HepG2 (cell line): ENCODE measurements around the gene JMJD6. TPM values are rescaled to one million over a fixed set of nuclear protein-coding genes. Genes with fewer than 3 reads are reported as not detected.

ENCODE experiments used
- DPF2 ChIP-seq: sonication (generic); formaldehyde crosslinking; IDR thresholded peaks from 2 replicates; pipeline ENCODE4 v1.4.0; 2020; ENCODE audit warnings: mild to moderate bottlenecking, low read depth, missing genetic modification reagents, borderline replicate concordance
- FIP1L1 ChIP-seq: fragments of 200-400 bp; formaldehyde crosslinking; IDR thresholded peaks from 2 replicates; pipeline ENCODE4 v1.6.1; 2018; ENCODE audit warnings: low read depth, mild to moderate bottlenecking, low read length, moderate library complexity, borderline replicate concordance; ENCODE audit not compliant: insufficient read depth
- FOSL2 ChIP-seq: sonication (generic); formaldehyde crosslinking; IDR thresholded peaks from 2 replicates; pipeline ENCODE4 v1.4.0; 2020; ENCODE audit warnings: missing genetic modification reagents
- GLI4 ChIP-seq: sonication (generic); formaldehyde crosslinking; IDR thresholded peaks from 2 replicates; pipeline ENCODE4 v1.5.1; 2020; ENCODE audit warnings: missing genetic modification reagents, mild to moderate bottlenecking, moderate library complexity, borderline replicate concordance
- SMAD3 ChIP-seq: sonication (generic); formaldehyde crosslinking; IDR thresholded peaks from 2 replicates; pipeline ENCODE4 v1.4.0; 2020; ENCODE audit warnings: missing genetic modification reagents
- SMARCE1 ChIP-seq: fragments of 450-650 bp; IDR thresholded peaks from 2 replicates; pipeline ENCODE4 v1.6.1; 2017; ENCODE audit warnings: borderline replicate concordance
- SRY ChIP-seq: sonication (generic); formaldehyde crosslinking; IDR thresholded peaks from 2 replicates; pipeline ENCODE4 v1.8.0; 2022; ENCODE audit warnings: mild to moderate bottlenecking, missing genetic modification reagents
- ZKSCAN8 ChIP-seq: IDR thresholded peaks from 2 replicates; pipeline ENCODE4 v1.6.1; 2016; ENCODE audit warnings: borderline replicate concordance, missing genetic modification reagents, missing compliant biosample characterization
- ZNF180 ChIP-seq: sonication (generic); formaldehyde crosslinking; IDR thresholded peaks from 2 replicates; pipeline ENCODE4 v1.4.0; 2020; ENCODE audit warnings: low read depth, missing genetic modification reagents, borderline replicate concordance
- ZNF292 ChIP-seq: sonication (generic); formaldehyde crosslinking; IDR thresholded peaks from 2 replicates; pipeline ENCODE4 v1.8.1; 2022; ENCODE audit warnings: mild to moderate bottlenecking, low read depth, missing genetic modification reagents, borderline replicate concordance
- ZNF317 ChIP-seq: sonication (generic); formaldehyde crosslinking; IDR thresholded peaks from 2 replicates; pipeline ENCODE4 v1.5.0; 2020; ENCODE audit warnings: mild to moderate bottlenecking, missing genetic modification reagents
- ZNF343 ChIP-seq: sonication (generic); formaldehyde crosslinking; IDR thresholded peaks from 2 replicates; pipeline ENCODE4 v1.4.0; 2020; ENCODE audit warnings: mild to moderate bottlenecking, missing genetic modification reagents
- ZSCAN25 ChIP-seq: sonication (generic); formaldehyde crosslinking; IDR thresholded peaks from 2 replicates; pipeline ENCODE4 v1.8.0; 2022; ENCODE audit warnings: mild to moderate bottlenecking, missing genetic modification reagents
- polyA plus RNA-seq, 8 experiments: library from polyadenylated mRNA; depleted of rRNA in 3 of 8; stranded (reverse) in 7 of 8; unstranded in 1 of 8; fragments of >200 nt; fragmentation: Illumina TruSeq in 4 of 8; extraction: Trizol in 4 of 8; gene quantifications; 2 replicates each; pipeline versions ENCODE4 v1.2.1 to v1.2.3, GENCODE V29; 2011 to 2016; ENCODE audit warnings: low read depth in 4 of 8, missing spikeins in 1 of 8, mixed read lengths in 1 of 8; ENCODE audit not compliant: insufficient read depth in 1 of 8
- total RNA-seq, 5 experiments: library from RNA; depleted of rRNA; stranded (reverse); fragments of >200 nt; fragmentation: Illumina TruSeq; extraction: Trizol; gene quantifications; 2 replicates each; pipeline ENCODE4 v1.2.3, GENCODE V29; 2016; ENCODE audit warnings: low read depth in 1 of 5
- TF ChIP-seq, protein P1 (sequence below): IDR thresholded peaks from 2 replicates; pipeline ENCODE4 v1.6.1; 2016; ENCODE audit warnings: missing compliant biosample characterization, missing genetic modification reagents, borderline replicate concordance
- TF ChIP-seq, protein P2 (sequence below): sonication (generic); formaldehyde crosslinking; IDR thresholded peaks from 2 replicates; pipeline ENCODE4 v1.4.0; 2020; ENCODE audit warnings: low read depth, missing genetic modification reagents
- TF ChIP-seq, protein P3 (sequence below): sonication (generic); formaldehyde crosslinking; IDR thresholded peaks from 2 replicates; pipeline ENCODE4 v1.4.0; 2020; ENCODE audit warnings: mild to moderate bottlenecking, missing genetic modification reagents
- TF ChIP-seq, protein P4 (sequence below): IDR thresholded peaks from 2 replicates; pipeline ENCODE4 v1.6.1; 2016
- TF ChIP-seq, protein P5 (sequence below): sonication (generic); IDR thresholded peaks from 2 replicates; pipeline ENCODE4 v1.6.1; 2016; ENCODE audit warnings: low read depth, borderline replicate concordance

The JMJD6 gene
- total and polyA plus RNA-seq, 2 of the 13 experiments (the other 11 are each of a cell fraction or from before 2014, with no cell fraction given): 33.6 to 41.0 TPM

DNA sequence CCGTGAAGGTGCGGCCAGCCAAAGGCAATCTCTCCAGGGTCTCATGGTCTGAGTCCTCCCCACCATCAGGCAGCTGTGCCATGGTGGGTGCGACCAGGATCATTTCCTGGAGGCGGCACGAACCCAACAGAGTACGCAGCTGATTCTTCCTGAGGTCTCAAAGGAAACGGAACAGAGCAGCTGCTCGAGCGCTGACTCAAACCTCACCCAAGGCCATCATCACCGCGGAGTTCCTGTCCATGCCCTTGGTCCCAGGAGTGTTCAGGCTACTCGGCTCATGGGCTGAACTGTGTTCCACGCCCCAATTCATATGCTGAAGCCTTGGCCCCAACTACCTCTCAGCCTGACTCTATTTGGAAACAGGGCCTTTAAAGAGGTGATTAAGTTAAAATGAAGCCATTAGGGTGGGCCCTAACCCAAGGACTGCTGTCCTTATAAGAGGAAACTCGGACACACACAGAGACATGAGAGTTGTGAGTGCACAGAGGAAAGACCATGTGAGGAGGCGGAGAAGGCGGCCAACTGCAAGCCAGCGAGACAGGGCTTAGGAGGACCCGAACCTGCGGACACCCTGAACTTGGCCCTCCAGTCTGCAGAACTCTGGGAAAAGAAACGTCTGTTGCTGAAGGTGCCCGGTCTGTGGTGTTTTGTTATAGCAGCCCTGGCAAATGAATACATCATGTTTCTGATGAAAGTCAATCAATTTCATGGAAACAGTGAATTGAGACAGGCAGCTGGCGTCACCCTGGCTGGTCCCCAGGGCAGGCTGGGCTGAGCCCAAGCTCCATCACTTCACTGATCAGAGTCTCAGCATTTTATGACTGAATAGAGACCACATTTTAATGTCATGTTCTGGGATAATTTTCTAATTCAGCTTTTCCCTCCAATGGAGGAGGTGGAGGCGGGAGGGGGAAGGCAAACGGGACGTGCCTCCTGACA lies 29.4 kb downstream of the JMJD6 start (continued):
- TF ChIP-seq FOSL2 (CRISPR knock-in tag) (peak; percentile 89), ZNF317 (CRISPR knock-in tag) (no peak), ZNF343 (CRISPR knock-in tag) (no peak), ZNF292 (peak; percentile 57; the same call in 1 of the 2 replicates), SRY (0 out of 2 replicates have a peak, but pooled peaks have one; percentile 31), GLI4 (no peak), FIP1L1 (no peak), ZNF180 (CRISPR knock-in tag) (no peak), SMAD3 (CRISPR knock-in tag) (no peak), ZSCAN25 (CRISPR knock-in tag) (peak; percentile 50; the same call in 1 of the 2 replicates), SMARCE1 (no peak), ZKSCAN8 (CRISPR knock-in tag) (peak; percentile 47; the same call in 1 of the 2 replicates), DPF2 (CRISPR knock-in tag) (peak; percentile 84)
- TF ChIP-seq, protein P1, sequence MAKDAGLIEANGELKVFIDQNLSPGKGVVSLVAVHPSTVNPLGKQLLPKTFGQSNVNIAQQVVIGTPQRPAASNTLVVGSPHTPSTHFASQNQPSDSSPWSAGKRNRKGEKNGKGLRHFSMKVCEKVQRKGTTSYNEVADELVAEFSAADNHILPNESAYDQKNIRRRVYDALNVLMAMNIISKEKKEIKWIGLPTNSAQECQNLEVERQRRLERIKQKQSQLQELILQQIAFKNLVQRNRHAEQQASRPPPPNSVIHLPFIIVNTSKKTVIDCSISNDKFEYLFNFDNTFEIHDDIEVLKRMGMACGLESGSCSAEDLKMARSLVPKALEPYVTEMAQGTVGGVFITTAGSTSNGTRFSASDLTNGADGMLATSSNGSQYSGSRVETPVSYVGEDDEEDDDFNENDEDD (CRISPR knock-in tag): no peak
- TF ChIP-seq, protein P2, sequence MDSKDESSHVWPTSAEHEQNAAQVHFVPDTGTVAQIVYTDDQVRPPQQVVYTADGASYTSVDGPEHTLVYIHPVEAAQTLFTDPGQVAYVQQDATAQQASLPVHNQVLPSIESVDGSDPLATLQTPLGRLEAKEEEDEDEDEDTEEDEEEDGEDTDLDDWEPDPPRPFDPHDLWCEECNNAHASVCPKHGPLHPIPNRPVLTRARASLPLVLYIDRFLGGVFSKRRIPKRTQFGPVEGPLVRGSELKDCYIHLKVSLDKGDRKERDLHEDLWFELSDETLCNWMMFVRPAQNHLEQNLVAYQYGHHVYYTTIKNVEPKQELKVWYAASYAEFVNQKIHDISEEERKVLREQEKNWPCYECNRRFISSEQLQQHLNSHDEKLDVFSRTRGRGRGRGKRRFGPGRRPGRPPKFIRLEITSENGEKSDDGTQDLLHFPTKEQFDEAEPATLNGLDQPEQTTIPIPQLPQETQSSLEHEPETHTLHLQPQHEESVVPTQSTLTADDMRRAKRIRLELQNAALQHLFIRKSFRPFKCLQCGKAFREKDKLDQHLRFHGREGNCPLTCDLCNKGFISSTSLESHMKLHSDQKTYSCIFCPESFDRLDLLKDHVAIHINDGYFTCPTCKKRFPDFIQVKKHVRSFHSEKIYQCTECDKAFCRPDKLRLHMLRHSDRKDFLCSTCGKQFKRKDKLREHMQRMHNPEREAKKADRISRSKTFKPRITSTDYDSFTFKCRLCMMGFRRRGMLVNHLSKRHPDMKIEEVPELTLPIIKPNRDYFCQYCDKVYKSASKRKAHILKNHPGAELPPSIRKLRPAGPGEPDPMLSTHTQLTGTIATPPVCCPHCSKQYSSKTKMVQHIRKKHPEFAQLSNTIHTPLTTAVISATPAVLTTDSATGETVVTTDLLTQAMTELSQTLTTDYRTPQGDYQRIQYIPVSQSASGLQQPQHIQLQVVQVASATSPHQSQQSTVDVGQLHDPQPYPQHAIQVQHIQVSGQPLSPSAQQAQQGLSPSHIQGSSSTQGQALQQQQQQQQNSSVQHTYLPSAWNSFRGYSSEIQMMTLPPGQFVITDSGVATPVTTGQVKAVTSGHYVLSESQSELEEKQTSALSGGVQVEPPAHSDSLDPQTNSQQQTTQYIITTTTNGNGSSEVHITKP (CRISPR knock-in tag): 0 out of 2 replicates have a peak, but pooled peaks have one; percentile 32
- TF ChIP-seq, protein P3, sequence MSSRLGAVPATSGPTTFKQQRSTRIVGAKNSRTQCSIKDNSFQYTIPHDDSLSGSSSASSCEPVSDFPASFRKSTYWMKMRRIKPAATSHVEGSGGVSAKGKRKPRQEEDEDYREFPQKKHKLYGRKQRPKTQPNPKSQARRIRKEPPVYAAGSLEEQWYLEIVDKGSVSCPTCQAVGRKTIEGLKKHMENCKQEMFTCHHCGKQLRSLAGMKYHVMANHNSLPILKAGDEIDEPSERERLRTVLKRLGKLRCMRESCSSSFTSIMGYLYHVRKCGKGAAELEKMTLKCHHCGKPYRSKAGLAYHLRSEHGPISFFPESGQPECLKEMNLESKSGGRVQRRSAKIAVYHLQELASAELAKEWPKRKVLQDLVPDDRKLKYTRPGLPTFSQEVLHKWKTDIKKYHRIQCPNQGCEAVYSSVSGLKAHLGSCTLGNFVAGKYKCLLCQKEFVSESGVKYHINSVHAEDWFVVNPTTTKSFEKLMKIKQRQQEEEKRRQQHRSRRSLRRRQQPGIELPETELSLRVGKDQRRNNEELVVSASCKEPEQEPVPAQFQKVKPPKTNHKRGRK (CRISPR knock-in tag): no peak
- TF ChIP-seq, protein P4, sequence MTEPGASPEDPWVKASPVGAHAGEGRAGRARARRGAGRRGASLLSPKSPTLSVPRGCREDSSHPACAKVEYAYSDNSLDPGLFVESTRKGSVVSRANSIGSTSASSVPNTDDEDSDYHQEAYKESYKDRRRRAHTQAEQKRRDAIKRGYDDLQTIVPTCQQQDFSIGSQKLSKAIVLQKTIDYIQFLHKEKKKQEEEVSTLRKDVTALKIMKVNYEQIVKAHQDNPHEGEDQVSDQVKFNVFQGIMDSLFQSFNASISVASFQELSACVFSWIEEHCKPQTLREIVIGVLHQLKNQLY (CRISPR knock-in tag): 0 out of 2 replicates have a peak, but pooled peaks have one; percentile 46
- TF ChIP-seq, protein P5, sequence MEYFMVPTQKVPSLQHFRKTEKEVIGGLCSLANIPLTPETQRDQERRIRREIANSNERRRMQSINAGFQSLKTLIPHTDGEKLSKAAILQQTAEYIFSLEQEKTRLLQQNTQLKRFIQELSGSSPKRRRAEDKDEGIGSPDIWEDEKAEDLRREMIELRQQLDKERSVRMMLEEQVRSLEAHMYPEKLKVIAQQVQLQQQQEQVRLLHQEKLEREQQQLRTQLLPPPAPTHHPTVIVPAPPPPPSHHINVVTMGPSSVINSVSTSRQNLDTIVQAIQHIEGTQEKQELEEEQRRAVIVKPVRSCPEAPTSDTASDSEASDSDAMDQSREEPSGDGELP: peak; percentile 83; the same call in 1 of the 2 replicates
